HepG2 (cell line): Measurements from ENCODE around the gene CEACAM21. TPM values are rescaled to one million over a fixed set of nuclear protein-coding genes. Genes with fewer than 3 reads are reported as not detected.

Experiments
- ATAC-seq: fragments of 200-7000 bp; cut with Tn5 transposase; 3 replicates; pipeline ENCODE4 v1.9.1; 2020; ENCODE audit warnings: mild to moderate bottlenecking, moderate library complexity
- BruUV-seq: library from RNA; stranded (reverse); fragments of 400-500 nt; replicated peaks from 2 replicates; lab custom pipeline; 2021; lab: Mats Ljungman, UMichigan
- CTCF ChIA-PET: fragments of 300-600 bp; formaldehyde crosslinking; extraction: SDS; loops from one replicate; lab custom pipeline; 2021; ENCODE audit warnings: low total read pairs, inconsistent platforms, low intra/inter-chr PET ratio; lab: Yijun Ruan, JAX
- POLR2A ChIA-PET: fragments of 350-600 bp; sonication (Branson Sonifier 250); formaldehyde crosslinking; loops from one replicate; lab custom pipeline; 2020; ENCODE audit warnings: antibody characterized with exemption, inconsistent platforms; lab: Yijun Ruan, JAX
- DNase-seq: peaks from one replicate; pipeline ENCODE4 v3.0.0-alpha.2; 2015; ENCODE audit warnings: low spot score
- FAIRE-seq: peaks from 3 replicates; lab custom pipeline; 2011; peaks lifted over from hg19 to GRCh38; lab: Jason Lieb, UNC
- H2AFZ ChIP-seq: one replicate; pipeline ENCODE4 v1.6.1; 2011; ENCODE audit warnings: low read length, inconsistent platforms
- H3K27ac ChIP-seq: fragments of 300-600 bp; 3 replicates; pipeline ENCODE4 v1.8.0; 2011; ENCODE audit warnings: mixed run types, mild to moderate bottlenecking, mixed read lengths, low read length, inconsistent platforms; ENCODE audit not compliant: insufficient read depth; ENCODE audit errors: extremely low read length
- H3K27me3 ChIP-seq, 2 experiments: fragments of 200-600 bp in 1 of 2; 2 replicates in 1 of 2; 3 replicates in 1 of 2; pipeline versions ENCODE4 v1.6.0 to v1.8.0; 2011; ENCODE audit warnings: low read length in 2 of 2, mild to moderate bottlenecking in 2 of 2, moderate library complexity in 2 of 2, inconsistent platforms in 1 of 2; ENCODE audit not compliant: insufficient read depth in 2 of 2, control insufficient read depth in 1 of 2
- H3K36me3 ChIP-seq, 2 experiments: fragments of 200-600 bp in 1 of 2; replicated peaks in 1 of 2; 2 replicates in 1 of 2; 3 replicates in 1 of 2; pipeline versions ENCODE4 v1.5.1 to v1.8.0; 2011; ENCODE audit warnings: low read length in 2 of 2, inconsistent platforms in 1 of 2; ENCODE audit not compliant: insufficient read depth in 2 of 2, control insufficient read depth in 1 of 2
- H3K4me1 ChIP-seq: 2 replicates; pipeline ENCODE4 v1.5.1; 2012; ENCODE audit warnings: low read length, inconsistent platforms; ENCODE audit not compliant: insufficient read depth
- H3K4me2 ChIP-seq: 2 replicates; pipeline ENCODE4 v1.6.0; 2011; ENCODE audit warnings: low read depth, low read length, inconsistent platforms
- H3K4me3 ChIP-seq, 3 experiments: fragments of 200-600 bp in 1 of 3; sonication (generic), shearing (Covaris generic) in 1 of 3; replicated peaks in 1 of 3; 2 replicates each; pipeline ENCODE4 v1.5.1; 2011 to 2016; ENCODE audit warnings: low read length in 3 of 3, inconsistent platforms in 2 of 3, low read depth in 2 of 3, mild to moderate bottlenecking in 2 of 3, control low read depth in 1 of 3, mixed read lengths in 1 of 3; ENCODE audit not compliant: insufficient read depth in 1 of 3
- H3K79me2 ChIP-seq: one replicate; pipeline ENCODE4 v1.6.1; 2011; ENCODE audit warnings: low read length, inconsistent platforms; ENCODE audit not compliant: insufficient read depth
- H3K9ac ChIP-seq: 2 replicates; pipeline ENCODE4 v1.6.0; 2011; ENCODE audit warnings: mild to moderate bottlenecking, low read depth, low read length, inconsistent platforms; ENCODE audit not compliant: insufficient read depth
- H3K9me3 ChIP-seq: 2 replicates; pipeline ENCODE4 v1.5.1; 2012; ENCODE audit warnings: mild to moderate bottlenecking, low read length
- H4K20me1 ChIP-seq: 2 replicates; pipeline ENCODE4 v1.6.0; 2011; ENCODE audit warnings: inconsistent platforms, mild to moderate bottlenecking, low read length, moderate library complexity; ENCODE audit not compliant: insufficient read depth
- ZBTB42 ChIP-seq: sonication (generic); formaldehyde crosslinking; IDR thresholded peaks from 2 replicates; pipeline ENCODE4 v1.5.0; 2020; ENCODE audit warnings: mild to moderate bottlenecking, missing genetic modification reagents
- WGBS: methylation state at CpG from one replicate; pipeline ENCODE4 v1.1.6; 2017; ENCODE audit warnings: low lambda C conversion rate; 5-methylcytosine and 5-hydroxymethylcytosine counted together
- in situ Hi-C: cut with HindIII; loops from 2 replicates; pipeline ENCODE4 v1.10.0; 2017; ENCODE audit warnings: low pct_unique_long_range_greater_than_20kb; ENCODE audit not compliant: extremely low pct_ligation_motif_present
- intact Hi-C: fragments of 100-400 bp; cut with micrococcal nuclease; formaldehyde crosslinking; loops from one replicate; pipeline ENCODE4 v1.10.0; 2022; ENCODE audit not compliant: unreplicated experiment
- polyA plus RNA-seq, 8 experiments: library from polyadenylated mRNA; depleted of rRNA in 3 of 8; stranded (reverse) in 7 of 8; unstranded in 1 of 8; fragments of >200 nt; fragmentation: Illumina TruSeq in 4 of 8; extraction: Trizol in 4 of 8; gene quantifications; 2 replicates each; pipeline versions ENCODE4 v1.2.1 to v1.2.3, GENCODE V29; 2011 to 2016; ENCODE audit warnings: low read depth in 4 of 8, missing spikeins in 1 of 8, mixed read lengths in 1 of 8; ENCODE audit not compliant: insufficient read depth in 1 of 8
- total RNA-seq, 5 experiments: library from RNA; depleted of rRNA; stranded (reverse); fragments of >200 nt; fragmentation: Illumina TruSeq; extraction: Trizol; gene quantifications; 2 replicates each; pipeline ENCODE4 v1.2.3, GENCODE V29; 2016; ENCODE audit warnings: low read depth in 1 of 5
- TF ChIP-seq, protein P1 (sequence below): sonication (generic); formaldehyde crosslinking; IDR thresholded peaks from 2 replicates; pipeline ENCODE4 v1.4.0; 2020; ENCODE audit warnings: missing genetic modification reagents

The CEACAM21 gene
- total and polyA plus RNA-seq, 2 of the 13 experiments (the other 11 are each of a cell fraction or from before 2014, with no cell fraction given): 0.05 TPM; not detected in 1

- peaks cover 1 to 31% of the 10 kb centered on the region in 2 experiments; a peak in 3 of 5 replicates for H3K27me3 ChIP-seq
- WGBS: 27% methylated on average over 6 of the region's 6 CpGs
- no TSS peak for BruUV-seq
- H3K79me2 ChIP-seq: no peaks in the 10 kb centered on the region
- ChIA-PET CTCF (no interaction called here), POLR2A (no interaction called here)
- no peak for TF ChIP-seq ZBTB42 (CRISPR knock-in tag)
- TF ChIP-seq, protein P1, sequence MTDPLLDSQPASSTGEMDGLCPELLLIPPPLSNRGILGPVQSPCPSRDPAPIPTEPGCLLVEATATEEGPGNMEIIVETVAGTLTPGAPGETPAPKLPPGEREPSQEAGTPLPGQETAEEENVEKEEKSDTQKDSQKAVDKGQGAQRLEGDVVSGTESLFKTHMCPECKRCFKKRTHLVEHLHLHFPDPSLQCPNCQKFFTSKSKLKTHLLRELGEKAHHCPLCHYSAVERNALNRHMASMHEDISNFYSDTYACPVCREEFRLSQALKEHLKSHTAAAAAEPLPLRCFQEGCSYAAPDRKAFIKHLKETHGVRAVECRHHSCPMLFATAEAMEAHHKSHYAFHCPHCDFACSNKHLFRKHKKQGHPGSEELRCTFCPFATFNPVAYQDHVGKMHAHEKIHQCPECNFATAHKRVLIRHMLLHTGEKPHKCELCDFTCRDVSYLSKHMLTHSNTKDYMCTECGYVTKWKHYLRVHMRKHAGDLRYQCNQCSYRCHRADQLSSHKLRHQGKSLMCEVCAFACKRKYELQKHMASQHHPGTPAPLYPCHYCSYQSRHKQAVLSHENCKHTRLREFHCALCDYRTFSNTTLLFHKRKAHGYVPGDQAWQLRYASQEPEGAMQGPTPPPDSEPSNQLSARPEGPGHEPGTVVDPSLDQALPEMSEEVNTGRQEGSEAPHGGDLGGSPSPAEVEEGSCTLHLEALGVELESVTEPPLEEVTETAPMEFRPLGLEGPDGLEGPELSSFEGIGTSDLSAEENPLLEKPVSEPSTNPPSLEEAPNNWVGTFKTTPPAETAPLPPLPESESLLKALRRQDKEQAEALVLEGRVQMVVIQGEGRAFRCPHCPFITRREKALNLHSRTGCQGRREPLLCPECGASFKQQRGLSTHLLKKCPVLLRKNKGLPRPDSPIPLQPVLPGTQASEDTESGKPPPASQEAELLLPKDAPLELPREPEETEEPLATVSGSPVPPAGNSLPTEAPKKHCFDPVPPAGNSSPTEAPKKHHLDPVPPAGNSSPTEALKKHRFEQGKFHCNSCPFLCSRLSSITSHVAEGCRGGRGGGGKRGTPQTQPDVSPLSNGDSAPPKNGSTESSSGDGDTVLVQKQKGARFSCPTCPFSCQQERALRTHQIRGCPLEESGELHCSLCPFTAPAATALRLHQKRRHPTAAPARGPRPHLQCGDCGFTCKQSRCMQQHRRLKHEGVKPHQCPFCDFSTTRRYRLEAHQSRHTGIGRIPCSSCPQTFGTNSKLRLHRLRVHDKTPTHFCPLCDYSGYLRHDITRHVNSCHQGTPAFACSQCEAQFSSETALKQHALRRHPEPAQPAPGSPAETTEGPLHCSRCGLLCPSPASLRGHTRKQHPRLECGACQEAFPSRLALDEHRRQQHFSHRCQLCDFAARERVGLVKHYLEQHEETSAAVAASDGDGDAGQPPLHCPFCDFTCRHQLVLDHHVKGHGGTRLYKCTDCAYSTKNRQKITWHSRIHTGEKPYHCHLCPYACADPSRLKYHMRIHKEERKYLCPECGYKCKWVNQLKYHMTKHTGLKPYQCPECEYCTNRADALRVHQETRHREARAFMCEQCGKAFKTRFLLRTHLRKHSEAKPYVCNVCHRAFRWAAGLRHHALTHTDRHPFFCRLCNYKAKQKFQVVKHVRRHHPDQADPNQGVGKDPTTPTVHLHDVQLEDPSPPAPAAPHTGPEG: no peak
- in situ Hi-C loops (no loop called here), intact Hi-C loops (no loop called here)
- no peaks in the 10 kb centered on the region for H3K9me3 ChIP-seq
- H3K9ac ChIP-seq: no peak overlapping the region
- DNase-seq (no peak), FAIRE-seq (no peak), ATAC-seq (no peak)
- no peak overlapping the region for H3K4me3 ChIP-seq
- no peaks in the 10 kb centered on the region for H3K36me3 ChIP-seq
- H2AFZ ChIP-seq: no peak overlapping the region
- H3K4me1 ChIP-seq: peaks cover 9% of the 10 kb centered on the region
- no peaks in the 10 kb centered on the region for H4K20me1 ChIP-seq
- H3K27ac ChIP-seq: no peak overlapping the region
- H3K4me2 ChIP-seq: no peak overlapping the region
Measured at GRCh38 chr19:41546386-41546789, 29.6 kb upstream of the CEACAM21 start.
